22Rv1 (cell line): Measurements from ENCODE around the gene IQGAP1.

Experiments
- ZFX ChIP-seq: fragments of 450-650 bp; IDR thresholded peaks from 2 replicates; pipeline ENCODE4 v1.6.1; 2017; ENCODE audit warnings: antibody characterized with exemption, borderline replicate concordance
- TF ChIP-seq, protein P1 (sequence below): fragments of 450-650 bp; IDR thresholded peaks from 2 replicates; pipeline ENCODE4 v1.5.1; 2017; ENCODE audit warnings: mild to moderate bottlenecking

DNA sequence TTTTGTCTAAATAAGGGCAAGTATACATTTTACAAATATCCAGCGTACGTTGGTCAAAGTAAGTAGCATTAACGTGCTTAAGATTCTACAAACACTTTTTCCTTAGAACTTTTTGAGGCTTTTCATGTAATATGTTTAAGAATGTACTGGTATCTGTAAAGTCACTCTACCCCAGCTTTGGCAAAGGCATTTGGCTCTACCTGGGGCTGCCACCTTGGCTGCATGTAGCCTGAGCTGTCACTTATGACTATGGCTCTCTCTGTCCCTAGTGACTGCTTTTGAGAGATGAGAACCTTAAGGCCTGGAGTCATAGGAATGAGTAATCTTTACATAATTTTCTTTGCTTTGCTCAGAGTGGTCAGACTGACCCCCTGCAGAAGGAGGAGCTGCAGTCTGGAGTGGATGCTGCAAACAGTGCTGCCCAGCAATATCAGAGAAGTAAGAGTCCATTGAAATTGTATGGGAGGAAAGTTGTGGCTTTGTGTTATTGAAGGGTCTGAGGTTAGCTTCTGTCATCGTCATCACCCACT lies 61.2 kb downstream of the IQGAP1 start:
- TF ChIP-seq, protein P1, sequence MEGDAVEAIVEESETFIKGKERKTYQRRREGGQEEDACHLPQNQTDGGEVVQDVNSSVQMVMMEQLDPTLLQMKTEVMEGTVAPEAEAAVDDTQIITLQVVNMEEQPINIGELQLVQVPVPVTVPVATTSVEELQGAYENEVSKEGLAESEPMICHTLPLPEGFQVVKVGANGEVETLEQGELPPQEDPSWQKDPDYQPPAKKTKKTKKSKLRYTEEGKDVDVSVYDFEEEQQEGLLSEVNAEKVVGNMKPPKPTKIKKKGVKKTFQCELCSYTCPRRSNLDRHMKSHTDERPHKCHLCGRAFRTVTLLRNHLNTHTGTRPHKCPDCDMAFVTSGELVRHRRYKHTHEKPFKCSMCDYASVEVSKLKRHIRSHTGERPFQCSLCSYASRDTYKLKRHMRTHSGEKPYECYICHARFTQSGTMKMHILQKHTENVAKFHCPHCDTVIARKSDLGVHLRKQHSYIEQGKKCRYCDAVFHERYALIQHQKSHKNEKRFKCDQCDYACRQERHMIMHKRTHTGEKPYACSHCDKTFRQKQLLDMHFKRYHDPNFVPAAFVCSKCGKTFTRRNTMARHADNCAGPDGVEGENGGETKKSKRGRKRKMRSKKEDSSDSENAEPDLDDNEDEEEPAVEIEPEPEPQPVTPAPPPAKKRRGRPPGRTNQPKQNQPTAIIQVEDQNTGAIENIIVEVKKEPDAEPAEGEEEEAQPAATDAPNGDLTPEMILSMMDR, result no peak
- TF ChIP-seq ZFX, result no peak
